ENCODE results near the gene RAB3IP.
"Not testable (repeated sequence)": the region's sequence is repeated elsewhere in the genome, so short reads cannot be mapped to it uniquely, and the experiment has no call there.

DNA sequence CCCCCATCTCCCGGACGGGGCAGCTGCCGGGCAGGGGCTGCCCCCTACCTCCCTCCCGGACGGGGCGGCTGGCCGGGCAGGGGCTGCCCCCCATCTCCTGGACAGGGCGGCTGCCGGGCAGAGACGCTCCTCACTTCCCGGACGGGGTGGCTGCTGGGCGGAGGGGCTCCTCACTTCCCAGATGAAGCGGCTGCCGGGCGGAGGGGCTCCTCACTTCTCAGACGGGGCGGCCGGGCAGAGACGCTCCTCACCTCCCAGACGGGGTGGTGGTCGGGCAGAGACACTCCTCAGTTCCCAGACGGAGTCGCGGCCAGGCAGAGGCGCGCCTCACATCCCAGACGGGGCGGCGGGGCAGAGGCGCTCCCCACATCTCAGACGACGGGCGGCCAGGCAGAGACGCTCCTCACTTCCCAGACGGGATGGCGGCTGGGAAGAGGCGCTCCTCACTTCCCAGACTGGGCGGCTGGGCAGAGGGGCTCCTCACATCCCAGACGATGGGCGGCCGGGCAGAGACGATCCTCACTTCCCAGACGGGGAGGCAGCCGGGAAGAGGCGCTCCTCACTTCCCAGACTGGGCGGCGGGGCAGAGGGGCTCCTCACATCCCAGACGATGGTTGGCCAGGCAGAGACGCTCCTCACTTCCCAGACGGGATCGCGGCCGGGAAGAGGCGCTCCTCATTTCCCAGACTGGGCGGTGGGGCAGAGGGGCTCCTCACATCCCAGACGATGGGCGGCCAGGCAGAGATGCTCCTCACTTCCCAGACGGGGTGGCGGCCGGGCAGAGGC is 114.7 kb downstream of the RAB3IP start:
- TF ChIP-seq, protein P1, sequence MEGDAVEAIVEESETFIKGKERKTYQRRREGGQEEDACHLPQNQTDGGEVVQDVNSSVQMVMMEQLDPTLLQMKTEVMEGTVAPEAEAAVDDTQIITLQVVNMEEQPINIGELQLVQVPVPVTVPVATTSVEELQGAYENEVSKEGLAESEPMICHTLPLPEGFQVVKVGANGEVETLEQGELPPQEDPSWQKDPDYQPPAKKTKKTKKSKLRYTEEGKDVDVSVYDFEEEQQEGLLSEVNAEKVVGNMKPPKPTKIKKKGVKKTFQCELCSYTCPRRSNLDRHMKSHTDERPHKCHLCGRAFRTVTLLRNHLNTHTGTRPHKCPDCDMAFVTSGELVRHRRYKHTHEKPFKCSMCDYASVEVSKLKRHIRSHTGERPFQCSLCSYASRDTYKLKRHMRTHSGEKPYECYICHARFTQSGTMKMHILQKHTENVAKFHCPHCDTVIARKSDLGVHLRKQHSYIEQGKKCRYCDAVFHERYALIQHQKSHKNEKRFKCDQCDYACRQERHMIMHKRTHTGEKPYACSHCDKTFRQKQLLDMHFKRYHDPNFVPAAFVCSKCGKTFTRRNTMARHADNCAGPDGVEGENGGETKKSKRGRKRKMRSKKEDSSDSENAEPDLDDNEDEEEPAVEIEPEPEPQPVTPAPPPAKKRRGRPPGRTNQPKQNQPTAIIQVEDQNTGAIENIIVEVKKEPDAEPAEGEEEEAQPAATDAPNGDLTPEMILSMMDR (IDR thresholded peaks at IDR 0.05; ENCODE audit: low read length), result not testable (repeated sequence)
- not testable (repeated sequence) for TF ChIP-seq EZH2 (optimal IDR thresholded peaks at IDR 0.05; ENCODE audit: low read depth, low read length)

Data from MM.1S (cell line).